Pericardium fibroblast (primary cell): ENCODE results near the gene IL13. TPM values are rescaled to one million over a fixed set of nuclear protein-coding genes. Genes with fewer than 3 reads are reported as not detected.

Experiments
- total RNA-seq: library from RNA; depleted of rRNA; stranded (reverse); fragments of >200 nt; gene quantifications from 2 replicates; pipeline ENCODE4 v1.2.3, GENCODE V29; 2015

IL13 gene
- not detected in 2 replicates for total RNA-seq

DNA sequence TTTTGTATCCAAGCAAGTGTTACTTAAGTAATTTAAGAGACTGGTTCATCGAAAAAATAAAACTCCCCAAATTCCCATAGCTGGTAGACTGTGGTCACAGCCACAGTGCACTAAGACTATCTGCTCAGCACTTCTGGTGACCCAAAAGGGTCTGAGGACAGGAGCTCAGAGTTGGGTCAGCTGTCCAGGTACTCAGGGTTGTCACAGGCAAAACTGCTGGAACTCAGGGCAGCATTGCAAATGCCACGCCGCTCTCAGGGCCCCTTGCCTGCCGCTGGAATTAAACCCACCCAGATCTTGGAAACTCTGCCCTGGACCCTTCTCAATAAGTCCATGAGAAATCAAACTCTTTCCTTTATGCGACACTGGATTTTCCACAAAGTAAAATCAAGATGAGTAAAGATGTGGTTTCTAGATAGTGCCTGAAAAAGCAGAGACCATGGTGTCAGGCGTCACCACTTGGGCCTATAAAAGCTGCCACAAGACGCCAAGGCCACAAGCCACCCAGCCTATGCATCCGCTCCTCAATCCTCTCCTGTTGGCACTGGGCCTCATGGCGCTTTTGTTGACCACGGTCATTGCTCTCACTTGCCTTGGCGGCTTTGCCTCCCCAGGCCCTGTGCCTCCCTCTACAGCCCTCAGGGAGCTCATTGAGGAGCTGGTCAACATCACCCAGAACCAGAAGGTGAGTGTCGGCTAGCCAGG, at the start of gene IL13:
Gene IL13, plus strand, starts transcription at position 498 of the 705 bp plus-strand sequence. Its CDS starts 14 bp downstream, at position 512.

DNA sequence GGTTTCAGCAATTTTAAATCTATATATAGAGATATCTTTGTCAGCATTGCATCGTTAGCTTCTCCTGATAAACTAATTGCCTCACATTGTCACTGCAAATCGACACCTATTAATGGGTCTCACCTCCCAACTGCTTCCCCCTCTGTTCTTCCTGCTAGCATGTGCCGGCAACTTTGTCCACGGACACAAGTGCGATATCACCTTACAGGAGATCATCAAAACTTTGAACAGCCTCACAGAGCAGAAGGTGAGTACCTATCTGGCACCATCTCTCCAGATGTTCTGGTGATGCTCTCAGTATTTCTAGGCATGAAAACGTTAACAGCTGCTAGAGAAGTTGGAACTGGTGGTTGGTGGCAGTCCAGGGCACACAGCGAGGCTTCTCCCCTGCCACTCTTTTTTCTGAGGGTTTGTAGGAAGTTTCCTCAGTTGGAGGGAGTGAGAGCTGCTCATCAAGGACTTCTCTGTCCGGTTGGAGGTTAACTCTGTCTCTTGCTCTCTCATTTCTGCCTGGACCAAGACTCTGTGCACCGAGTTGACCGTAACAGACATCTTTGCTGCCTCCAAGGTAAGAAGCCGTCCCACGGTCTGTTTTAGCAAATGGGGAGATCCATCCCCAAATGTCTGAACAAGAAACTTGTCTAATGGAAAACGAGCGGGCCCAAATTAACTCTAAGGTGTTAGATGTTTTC, 16.1 kb downstream of the IL13 start, which contains the start of gene IL4:
Gene IL4, plus strand, starts transcription at position 51 of the 692 bp plus-strand sequence. Its CDS starts 62 bp downstream, at position 113.

Other genes starting within 250 kb of the IL13 start
- gene IRF1, start 167.4 kb upstream of the IL13 start, total RNA-seq: 7.4 and 15.6 TPM in 2 replicates
- gene IL5, start 114.7 kb upstream of the IL13 start, total RNA-seq: not detected in 2 replicates
- 11.6 and 24.3 TPM in 2 replicates for gene RAD50, start 101.2 kb upstream of the IL13 start, total RNA-seq
- gene IL4, start 15.8 kb downstream of the IL13 start, total RNA-seq: not detected in 2 replicates
- 1.8 and 4.1 TPM in 2 replicates for gene KIF3A, start 79.4 kb downstream of the IL13 start, total RNA-seq
- not detected in 2 replicates for gene CCNI2, start 89.3 kb downstream of the IL13 start, total RNA-seq
- gene SEPTIN8, start 119.1 kb downstream of the IL13 start, total RNA-seq: 21.7 and 44.0 TPM in 2 replicates
- not detected in 2 replicates for gene SOWAHA, start 155.1 kb downstream of the IL13 start, total RNA-seq
- 2.6 and 5.3 TPM in 2 replicates for gene SHROOM1, start 172.5 kb downstream of the IL13 start, total RNA-seq
- under 0.01 TPM in 2 replicates for gene GDF9, start 208.3 kb downstream of the IL13 start, total RNA-seq
- gene UQCRQ, start 208.5 kb downstream of the IL13 start, total RNA-seq: 113 and 199 TPM in 2 replicates
- not detected in 2 replicates for gene LEAP2, start 215.5 kb downstream of the IL13 start, total RNA-seq